ENCODE measurements around the gene SMIM27.

DNA sequence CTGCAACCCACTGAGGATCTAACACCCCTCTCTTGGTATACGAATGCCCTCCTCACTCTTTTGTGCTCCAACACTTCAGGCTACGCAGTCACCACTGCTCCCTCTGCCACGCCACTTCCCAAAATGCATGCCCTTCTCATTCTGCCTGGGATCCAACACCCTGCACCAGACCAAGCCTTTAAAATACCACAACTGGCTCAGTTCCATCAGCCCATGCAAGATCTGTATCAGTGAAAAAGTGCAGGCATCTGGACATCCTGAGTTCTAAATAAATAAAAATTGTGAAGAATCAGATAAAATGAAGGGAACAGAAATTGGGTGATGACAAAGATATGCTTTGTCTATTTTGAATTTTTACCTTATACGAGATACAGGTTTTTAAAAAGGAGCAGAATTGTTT, 18.1 kb downstream of the SMIM27 start:
- no peak for TF ChIP-seq CREM (CRISPR knock-in tag; IDR thresholded peaks at IDR 0.05)
- no peak for TF ChIP-seq TP53 (CRISPR knock-in tag; IDR thresholded peaks at IDR 0.05)

Measured in WTC11 (cell line).